Adipocyte (in vitro differentiated cells): Measurements from ENCODE around the gene DSP.

ENCODE experiments used
- DNase-seq: peaks from one replicate; pipeline ENCODE4 v3.0.0-alpha.2; 2015; ENCODE audit warnings: low read depth
- H3K27me3 ChIP-seq: replicated peaks from 2 replicates; pipeline ENCODE4 v1.7.0; 2013; ENCODE audit warnings: mild to moderate bottlenecking, low read length, moderate library complexity; ENCODE audit not compliant: control insufficient read depth, insufficient read depth
- H3K36me3 ChIP-seq: 2 replicates; pipeline ENCODE4 v1.7.0; 2013; ENCODE audit warnings: low read length, mild to moderate bottlenecking, moderate library complexity; ENCODE audit not compliant: control insufficient read depth, insufficient read depth, severe bottlenecking
- H3K4me1 ChIP-seq: 2 replicates; pipeline ENCODE4 v1.7.0; 2013; ENCODE audit warnings: mild to moderate bottlenecking, low read length, moderate library complexity; ENCODE audit not compliant: control insufficient read depth, insufficient read depth
- H3K4me3 ChIP-seq: 2 replicates; pipeline ENCODE4 v1.7.0; 2013; ENCODE audit warnings: mild to moderate bottlenecking, low read length, moderate library complexity
- H3K9ac ChIP-seq: 2 replicates; pipeline ENCODE4 v1.7.0; 2013; ENCODE audit warnings: mild to moderate bottlenecking, low read length, moderate library complexity
- H3K9me3 ChIP-seq: 2 replicates; pipeline ENCODE4 v1.7.0; 2013; ENCODE audit warnings: mild to moderate bottlenecking, low read length, moderate library complexity; ENCODE audit not compliant: control insufficient read depth

The DSP gene

GRCh38 chr6:7566617-7567173 lies 25.2 kb downstream of the DSP start:
- DNase-seq = no peak
- Histone ChIP-seq H3K4me1 (peaks cover 32% of the 10 kb centered on the region), H3K36me3 (peaks cover 23% of the 10 kb centered on the region), H3K27me3 (no peaks in the 10 kb centered on the region), H3K9me3 (no peaks in the 10 kb centered on the region), H3K4me3 (no peak overlapping the region), H3K9ac (no peak overlapping the region)

GRCh38 chr6:7568021-7568420 lies 26.6 kb downstream of the DSP start:
- Histone ChIP-seq H3K36me3 (peaks cover 37% of the 10 kb centered on the region), H3K4me3 (peak overlapping the region; percentile 10), H3K27me3 (no peaks in the 10 kb centered on the region), H3K9ac (peak overlapping the region; percentile 36), H3K9me3 (no peaks in the 10 kb centered on the region), H3K4me1 (peaks cover 31% of the 10 kb centered on the region)
- peak; percentile 93 for DNase-seq

GRCh38 chr6:7569082-7569481 lies 27.6 kb downstream of the DSP start:
- no peak overlapping the region for H3K4me3 ChIP-seq
- peaks cover 37% of the 10 kb centered on the region for H3K36me3 ChIP-seq
- no peaks in the 10 kb centered on the region for H3K9me3 ChIP-seq
- DNase-seq = no peak
- H3K27me3 ChIP-seq = no peaks in the 10 kb centered on the region
- no peak overlapping the region for H3K9ac ChIP-seq
- peaks cover 31% of the 10 kb centered on the region for H3K4me1 ChIP-seq

- H3K9ac ChIP-seq = no peak overlapping the region
- DNase-seq = no peak
- no peaks in the 10 kb centered on the region for H3K9me3 ChIP-seq
- H3K4me3 ChIP-seq = no peak overlapping the region
- H3K36me3 ChIP-seq = peaks cover 59% of the 10 kb centered on the region
- peaks cover 12% of the 10 kb centered on the region for H3K4me1 ChIP-seq
- H3K27me3 ChIP-seq = no peaks in the 10 kb centered on the region
Measured at GRCh38 chr6:7572213-7572943, 30.9 kb downstream of the DSP start.

GRCh38 chr6:7574500-7574899 lies 33.0 kb downstream of the DSP start:
- Histone ChIP-seq H3K9ac (no peak overlapping the region), H3K4me3 (no peak overlapping the region), H3K4me1 (peaks cover 4% of the 10 kb centered on the region), H3K9me3 (no peaks in the 10 kb centered on the region), H3K27me3 (no peaks in the 10 kb centered on the region), H3K36me3 (peaks cover 49% of the 10 kb centered on the region)
- DNase-seq = no peak

- H3K9me3 ChIP-seq = no peaks in the 10 kb centered on the region
- DNase-seq = peak; percentile 17
- H3K36me3 ChIP-seq = peaks cover 51% of the 10 kb centered on the region
Measured at GRCh38 chr6:7578516-7578915, 37.0 kb downstream of the DSP start.

GRCh38 chr6:7578931-7579330 lies 37.5 kb downstream of the DSP start:
- H3K4me3 ChIP-seq = no peak overlapping the region
- H3K9ac ChIP-seq = no peak overlapping the region
- peaks cover 4% of the 10 kb centered on the region for H3K4me1 ChIP-seq
- no peaks in the 10 kb centered on the region for H3K9me3 ChIP-seq
- DNase-seq = peak; percentile 42
- H3K36me3 ChIP-seq = peaks cover 55% of the 10 kb centered on the region
- H3K27me3 ChIP-seq = no peaks in the 10 kb centered on the region

More at GRCh38 chr6:7578516-7578915, 37.0 kb downstream of the DSP start:
- Histone ChIP-seq H3K4me1 (peaks cover 4% of the 10 kb centered on the region), H3K9ac (no peak overlapping the region), H3K4me3 (no peak overlapping the region), H3K27me3 (no peaks in the 10 kb centered on the region)

GRCh38 chr6:7579851-7580250 lies 38.4 kb downstream of the DSP start:
- peaks cover 54% of the 10 kb centered on the region for H3K36me3 ChIP-seq
- no peak for DNase-seq
- no peaks in the 10 kb centered on the region for H3K27me3 ChIP-seq

GRCh38 chr6:7580537-7580926 lies 39.1 kb downstream of the DSP start:
- peaks cover 52% of the 10 kb centered on the region for H3K36me3 ChIP-seq
- peaks cover 4% of the 10 kb centered on the region for H3K4me1 ChIP-seq
- no peak for DNase-seq
- H3K9ac ChIP-seq = no peak overlapping the region
- no peaks in the 10 kb centered on the region for H3K27me3 ChIP-seq
- no peaks in the 10 kb centered on the region for H3K9me3 ChIP-seq
- no peak overlapping the region for H3K4me3 ChIP-seq

More at GRCh38 chr6:7579851-7580250, 38.4 kb downstream of the DSP start:
- Histone ChIP-seq H3K9ac (no peak overlapping the region), H3K4me1 (peaks cover 4% of the 10 kb centered on the region), H3K4me3 (no peak overlapping the region), H3K9me3 (no peaks in the 10 kb centered on the region)

GRCh38 chr6:7580927-7581618 lies 39.6 kb downstream of the DSP start:
- Histone ChIP-seq H3K27me3 (no peaks in the 10 kb centered on the region), H3K9ac (no peak overlapping the region), H3K4me3 (no peak overlapping the region), H3K9me3 (no peaks in the 10 kb centered on the region), H3K4me1 (peaks cover 4% of the 10 kb centered on the region), H3K36me3 (peaks cover 51% of the 10 kb centered on the region)
- DNase-seq = no peak

- no peak overlapping the region for H3K9ac ChIP-seq
- H3K36me3 ChIP-seq = peaks cover 38% of the 10 kb centered on the region
Measured at GRCh38 chr6:7585287-7585930, 43.9 kb downstream of the DSP start.

More at GRCh38 chr6:7585287-7585930, 43.9 kb downstream of the DSP start:
- no peak for DNase-seq
- Histone ChIP-seq H3K27me3 (no peaks in the 10 kb centered on the region), H3K4me3 (no peak overlapping the region), H3K4me1 (peaks cover 8% of the 10 kb centered on the region), H3K9me3 (no peaks in the 10 kb centered on the region)
